GM13977 (cell line): ENCODE measurements around the gene USP43.
"Not testable (repeated sequence)": the region's sequence is repeated elsewhere in the genome, so short reads cannot be mapped to it uniquely, and the experiment has no call there.

ENCODE experiments used
- DNase-seq: peaks from one replicate; pipeline ENCODE4 v3.0.0; 2012; ENCODE audit warnings: low spot score
- in situ Hi-C: fragments of 300-500 bp; cut with MboI; formaldehyde crosslinking; loops from one replicate; pipeline ENCODE4 v1.12.0; 2022; ENCODE audit warnings: low sequenced_read_pairs, low pct_unique_long_range_greater_than_20kb, mixed read lengths, inconsistent platforms; ENCODE audit not compliant: unreplicated experiment
- TF ChIP-seq, protein P1 (sequence below): IDR thresholded peaks from 2 replicates; pipeline ENCODE4 v1.5.1; 2012; ENCODE audit warnings: mild to moderate bottlenecking, control low read depth; ENCODE audit not compliant: insufficient read depth; ENCODE audit errors: extremely low read depth, missing control alignments

USP43 gene

DNA sequence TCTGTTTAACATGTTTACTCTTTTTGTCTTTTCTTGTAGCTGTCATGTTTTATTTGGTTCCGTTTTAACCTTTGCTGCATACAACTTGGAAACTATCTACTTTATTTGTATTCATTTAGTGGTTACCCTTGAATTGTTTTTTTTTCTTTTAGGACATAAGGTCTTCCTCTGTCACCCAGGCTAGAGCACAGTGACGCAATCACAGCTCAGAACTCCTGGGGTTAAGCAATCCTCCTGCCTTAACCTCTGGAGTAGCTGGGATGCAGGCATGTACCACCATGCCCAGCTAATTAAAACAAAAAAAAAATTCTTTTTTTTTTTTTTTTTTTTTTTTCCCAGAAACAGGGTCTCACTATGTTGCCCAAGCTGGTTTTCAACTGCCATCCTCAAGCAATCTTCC is 29.8 kb upstream of the USP43 start:
- in situ Hi-C loops = no loop called here
- DNase-seq = no peak
- TF ChIP-seq, protein P1, sequence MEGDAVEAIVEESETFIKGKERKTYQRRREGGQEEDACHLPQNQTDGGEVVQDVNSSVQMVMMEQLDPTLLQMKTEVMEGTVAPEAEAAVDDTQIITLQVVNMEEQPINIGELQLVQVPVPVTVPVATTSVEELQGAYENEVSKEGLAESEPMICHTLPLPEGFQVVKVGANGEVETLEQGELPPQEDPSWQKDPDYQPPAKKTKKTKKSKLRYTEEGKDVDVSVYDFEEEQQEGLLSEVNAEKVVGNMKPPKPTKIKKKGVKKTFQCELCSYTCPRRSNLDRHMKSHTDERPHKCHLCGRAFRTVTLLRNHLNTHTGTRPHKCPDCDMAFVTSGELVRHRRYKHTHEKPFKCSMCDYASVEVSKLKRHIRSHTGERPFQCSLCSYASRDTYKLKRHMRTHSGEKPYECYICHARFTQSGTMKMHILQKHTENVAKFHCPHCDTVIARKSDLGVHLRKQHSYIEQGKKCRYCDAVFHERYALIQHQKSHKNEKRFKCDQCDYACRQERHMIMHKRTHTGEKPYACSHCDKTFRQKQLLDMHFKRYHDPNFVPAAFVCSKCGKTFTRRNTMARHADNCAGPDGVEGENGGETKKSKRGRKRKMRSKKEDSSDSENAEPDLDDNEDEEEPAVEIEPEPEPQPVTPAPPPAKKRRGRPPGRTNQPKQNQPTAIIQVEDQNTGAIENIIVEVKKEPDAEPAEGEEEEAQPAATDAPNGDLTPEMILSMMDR = no peak

DNA sequence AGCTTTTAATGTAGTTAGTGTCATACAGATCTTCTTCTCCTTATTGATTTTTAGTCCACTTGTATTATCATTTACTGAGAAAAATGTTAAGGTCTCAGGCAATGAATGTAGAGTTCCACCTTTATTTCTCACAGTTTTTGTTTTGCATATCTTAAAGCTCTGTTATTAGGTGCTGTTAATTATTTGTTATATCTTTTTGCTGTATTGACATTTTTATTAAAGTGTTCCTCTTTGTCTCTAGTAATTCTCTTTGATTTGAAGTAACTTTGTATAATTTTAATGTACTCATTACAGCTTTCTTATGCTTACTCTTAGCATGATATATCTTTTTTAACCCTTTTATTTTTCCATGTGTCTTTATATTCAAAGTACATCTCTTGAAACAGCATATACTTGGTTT is 22.4 kb upstream of the USP43 start:
- no peak for DNase-seq
- in situ Hi-C loops = no loop called here
- TF ChIP-seq, protein P1 = no peak

DNA sequence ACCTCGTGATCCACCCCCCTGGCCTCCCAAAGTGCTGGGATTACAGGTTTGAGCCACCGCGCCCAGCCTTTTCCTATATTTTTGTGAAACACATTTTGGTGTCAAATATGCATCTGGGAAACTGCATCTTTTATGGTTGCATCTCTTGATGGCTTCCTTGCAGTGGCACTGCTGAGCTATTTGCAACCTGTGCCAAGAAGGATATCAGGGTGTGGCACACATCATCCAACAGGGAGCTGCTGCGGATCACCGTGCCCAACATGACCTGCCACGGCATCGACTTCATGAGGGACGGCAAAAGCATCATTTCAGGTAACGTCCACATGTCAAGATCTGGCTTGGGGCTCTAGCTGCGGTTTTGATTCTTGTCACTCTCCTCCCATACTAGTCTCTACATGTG is 16.8 kb upstream of the USP43 start:
- TF ChIP-seq, protein P1 = no peak
- in situ Hi-C loops = no loop called here
- no peak for DNase-seq

DNA sequence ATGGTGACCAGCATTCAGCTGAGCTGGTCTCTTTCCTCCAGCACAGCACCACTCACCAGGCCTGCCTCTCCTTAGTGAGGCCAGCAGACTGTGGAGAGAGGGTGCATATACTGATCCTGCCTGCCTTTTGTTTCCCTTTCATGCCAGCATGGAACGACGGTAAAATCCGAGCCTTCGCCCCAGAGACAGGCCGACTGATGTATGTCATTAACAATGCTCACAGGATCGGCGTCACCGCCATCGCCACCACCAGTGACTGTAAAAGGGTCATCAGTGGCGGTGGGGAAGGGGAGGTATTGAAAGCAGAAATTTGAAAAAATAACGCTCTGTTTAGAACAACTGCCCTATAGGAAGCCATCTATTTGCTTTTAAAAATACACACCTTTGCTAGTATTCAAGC is 12.6 kb upstream of the USP43 start:
- in situ Hi-C loops = no loop called here
- DNase-seq = no peak

DNA sequence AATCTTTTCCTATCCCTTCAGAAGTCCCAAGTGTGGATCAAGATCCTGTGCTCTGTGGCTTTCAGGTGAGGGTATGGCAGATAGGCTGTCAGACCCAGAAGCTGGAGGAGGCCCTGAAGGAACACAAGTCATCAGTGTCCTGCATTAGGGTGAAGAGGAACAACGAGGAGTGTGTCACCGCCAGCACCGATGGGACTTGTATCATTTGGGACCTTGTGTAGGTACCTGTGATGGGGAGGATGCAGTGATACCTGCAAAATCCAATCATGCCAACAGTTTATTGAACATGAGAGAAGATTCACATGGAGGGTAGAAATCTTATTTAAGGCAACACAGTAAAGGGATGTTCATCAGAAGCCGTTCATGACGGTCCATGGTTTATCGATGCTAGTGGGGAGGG is 10.0 kb upstream of the USP43 start:
- TF ChIP-seq, protein P1 = no peak
- DNase-seq = no peak
- in situ Hi-C loops = no loop called here

More for the DNA sequence above, 12.6 kb upstream of the USP43 start:
- TF ChIP-seq, protein P1 = no peak

DNA sequence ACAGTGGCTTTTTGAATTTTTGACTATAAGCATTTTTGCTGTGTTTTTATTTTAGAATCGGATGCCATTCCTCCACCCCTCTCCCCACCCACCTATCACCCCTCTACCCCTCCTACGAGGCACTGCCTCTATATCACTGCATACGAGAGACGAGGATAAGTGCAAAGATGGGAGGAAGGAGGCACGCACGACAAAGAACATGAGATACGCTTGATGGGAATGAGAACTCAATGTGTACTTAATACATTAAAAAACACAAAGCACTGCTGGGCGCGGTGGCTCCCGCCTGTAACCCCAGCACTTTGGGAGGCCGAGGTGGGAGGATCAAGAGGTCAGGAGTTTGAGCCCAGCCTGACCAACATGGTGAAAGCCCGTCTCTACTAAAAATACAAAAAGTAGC is 8.8 kb upstream of the USP43 start:
- in situ Hi-C loops = no loop called here
- TF ChIP-seq, protein P1 = no peak
- no peak for DNase-seq

DNA sequence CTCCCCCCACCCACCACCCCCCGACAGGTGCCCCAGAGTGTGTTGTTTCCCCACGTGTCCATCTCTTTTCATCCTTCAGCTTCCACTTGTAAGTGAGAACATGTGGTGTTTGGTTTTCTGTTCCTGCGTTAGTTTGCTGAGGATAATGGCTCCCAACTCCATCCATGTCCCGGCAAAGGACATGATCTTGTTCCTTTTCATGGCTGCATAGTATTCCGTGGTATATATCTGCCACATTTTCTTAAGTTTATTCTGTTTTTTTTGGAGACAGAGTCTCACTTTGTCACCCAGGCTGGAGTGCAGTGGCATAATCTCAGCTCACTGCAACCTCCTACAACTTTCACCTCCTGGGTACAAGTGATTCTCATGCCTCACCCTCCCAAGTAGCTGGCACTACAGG is 4.9 kb upstream of the USP43 start:
- in situ Hi-C loops, DNase-seq: not testable (repeated sequence)
